HepG2 (cell line): ENCODE data around the gene SBK2. TPM values are rescaled to one million over a fixed set of nuclear protein-coding genes. Genes with fewer than 3 reads are reported as not detected.

Experiments
- DMTF1 ChIP-seq: sonication (generic); formaldehyde crosslinking; IDR thresholded peaks from 2 replicates; pipeline ENCODE4 v1.4.0; 2020; ENCODE audit warnings: mild to moderate bottlenecking, missing genetic modification reagents
- EZH2 ChIP-seq: conservative IDR thresholded peaks from 2 replicates; pipeline ENCODE4 v1.6.1; 2012; ENCODE audit warnings: mild to moderate bottlenecking, low read depth, low read length, moderate library complexity
- HNF4A ChIP-seq: sonication (generic); formaldehyde crosslinking; IDR thresholded peaks from 2 replicates; pipeline ENCODE4 v1.4.0; 2020; ENCODE audit warnings: missing genetic modification reagents
- IKZF5 ChIP-seq: IDR thresholded peaks from 2 replicates; pipeline ENCODE4 v1.6.1; 2018; ENCODE audit warnings: missing genetic modification reagents, mild to moderate bottlenecking, missing compliant biosample characterization
- IRF9 ChIP-seq: sonication (generic); formaldehyde crosslinking; IDR thresholded peaks from 2 replicates; pipeline ENCODE4 v1.8.0; 2022; ENCODE audit warnings: missing genetic modification reagents, mild to moderate bottlenecking, borderline replicate concordance
- RBFOX2 ChIP-seq: fragments of 200-400 bp; formaldehyde crosslinking; IDR thresholded peaks from 2 replicates; pipeline ENCODE4 v1.6.1; 2017; ENCODE audit warnings: low read depth, mild to moderate bottlenecking, low read length
- RERE ChIP-seq: IDR thresholded peaks from 2 replicates; pipeline ENCODE4 v1.6.1; 2016; ENCODE audit warnings: low read depth, missing genetic modification reagents, missing compliant biosample characterization
- THAP9 ChIP-seq: sonication (generic); formaldehyde crosslinking; IDR thresholded peaks from 2 replicates; pipeline ENCODE4; 2020; ENCODE audit warnings: missing genetic modification reagents, mild to moderate bottlenecking, borderline replicate concordance
- ZBTB10 ChIP-seq: sonication (generic); formaldehyde crosslinking; IDR thresholded peaks from 2 replicates; pipeline ENCODE4 v1.4.0; 2020; ENCODE audit warnings: missing genetic modification reagents, borderline replicate concordance
- ZEB1 ChIP-seq: IDR thresholded peaks from 2 replicates; pipeline ENCODE4 v1.6.1; 2012; ENCODE audit warnings: mild to moderate bottlenecking, low read depth, inconsistent platforms; ENCODE audit not compliant: insufficient replicate concordance
- polyA plus RNA-seq, 8 experiments: library from polyadenylated mRNA; depleted of rRNA in 3 of 8; stranded (reverse) in 7 of 8; unstranded in 1 of 8; fragments of >200 nt; fragmentation: Illumina TruSeq in 4 of 8; extraction: Trizol in 4 of 8; gene quantifications; 2 replicates each; pipeline versions ENCODE4 v1.2.1 to v1.2.3, GENCODE V29; 2011 to 2016; ENCODE audit warnings: low read depth in 4 of 8, missing spikeins in 1 of 8, mixed read lengths in 1 of 8; ENCODE audit not compliant: insufficient read depth in 1 of 8
- total RNA-seq, 5 experiments: library from RNA; depleted of rRNA; stranded (reverse); fragments of >200 nt; fragmentation: Illumina TruSeq; extraction: Trizol; gene quantifications; 2 replicates each; pipeline ENCODE4 v1.2.3, GENCODE V29; 2016; ENCODE audit warnings: low read depth in 1 of 5

The SBK2 gene
- total and polyA plus RNA-seq, 2 of the 13 experiments (the other 11 are each of a cell fraction or from before 2014, with no cell fraction given): 0.24 TPM; not detected in 1

GRCh38 chr19:55553217-55554182 is 16.6 kb upstream of the SBK2 start (continued):
- TF ChIP-seq ZBTB10 (CRISPR knock-in tag) (no peak), HNF4A (CRISPR knock-in tag) (peak; percentile 46; the same call in 1 of the 2 replicates), IRF9 (CRISPR knock-in tag) (no peak), EZH2 (no peak), RERE (no peak), THAP9 (CRISPR knock-in tag) (no peak), RBFOX2 (no peak), IKZF5 (CRISPR knock-in tag) (no peak), DMTF1 (CRISPR knock-in tag) (no peak), ZEB1 (no peak)
